Measurements from ENCODE around the gene ITPKB.
A peak's percentile ranks its signal among the peaks of the same experiment; 100 is the strongest.

Gene ITPKB

DNA sequence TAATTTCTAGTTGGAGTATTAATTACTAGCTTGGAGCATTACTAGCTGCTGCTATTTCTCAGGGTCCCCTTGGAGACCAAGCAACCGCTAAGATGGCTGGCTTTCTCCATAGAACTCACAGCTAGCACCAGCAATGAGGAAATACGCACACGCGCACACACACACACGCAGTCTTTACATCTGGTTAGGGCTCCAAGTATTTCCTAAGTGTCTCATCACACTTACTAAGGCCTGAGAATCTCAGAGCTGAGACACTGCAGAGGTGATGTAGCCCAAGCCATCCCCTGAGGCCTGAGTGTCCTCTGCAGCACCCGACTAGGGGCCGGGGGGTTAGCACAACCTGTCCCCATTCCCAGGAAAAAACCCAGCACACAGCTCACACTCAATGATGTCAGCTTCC lies 42.5 kb downstream of the ITPKB start:
- Mint-ChIP-seq H3K4me3 (peak overlapping the region; percentile 18), H3K4me1 (ENCODE audit: low read depth) (peaks cover 92% of the 10 kb centered on the region), H3K9me3 (no peaks in the 10 kb centered on the region), H3K27me3 (no peaks in the 10 kb centered on the region), H3K27ac (peak overlapping the region; percentile 96), H3K36me3 (ENCODE audit: low read depth) (peaks cover 63% of the 10 kb centered on the region)
- DNase-seq = no peak

DNA sequence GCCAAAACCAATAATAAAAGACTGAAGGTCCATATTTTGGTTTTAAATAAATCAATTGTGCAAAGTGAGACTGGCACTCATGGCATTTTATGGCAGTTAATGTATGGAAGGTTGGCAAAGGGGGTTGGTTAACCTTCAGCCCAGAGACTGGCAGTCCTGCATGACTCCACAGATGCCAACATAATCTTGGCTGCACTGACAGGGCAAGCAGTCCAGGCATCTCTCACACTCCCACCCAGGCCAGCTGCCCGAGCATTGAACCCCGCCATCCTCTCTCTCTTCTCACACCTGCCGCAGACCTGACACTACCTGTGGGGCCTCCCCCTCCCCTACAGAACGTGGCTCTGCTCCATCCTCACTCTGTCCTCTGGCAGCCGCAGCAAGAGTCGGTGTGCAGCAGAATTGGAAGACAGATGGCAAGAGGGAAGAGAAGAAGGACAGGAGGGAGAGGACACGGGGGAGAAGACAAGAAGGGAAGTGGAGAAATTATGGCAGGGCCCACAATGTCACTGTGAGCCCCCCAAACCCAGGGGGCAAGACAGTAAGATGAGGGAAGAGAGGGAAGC lies 43.7 kb downstream of the ITPKB start:
- H3K4me3 Mint-ChIP-seq = no peak overlapping the region
- H3K4me1 Mint-ChIP-seq (ENCODE audit: low read depth) = peaks cover 94% of the 10 kb centered on the region

DNA sequence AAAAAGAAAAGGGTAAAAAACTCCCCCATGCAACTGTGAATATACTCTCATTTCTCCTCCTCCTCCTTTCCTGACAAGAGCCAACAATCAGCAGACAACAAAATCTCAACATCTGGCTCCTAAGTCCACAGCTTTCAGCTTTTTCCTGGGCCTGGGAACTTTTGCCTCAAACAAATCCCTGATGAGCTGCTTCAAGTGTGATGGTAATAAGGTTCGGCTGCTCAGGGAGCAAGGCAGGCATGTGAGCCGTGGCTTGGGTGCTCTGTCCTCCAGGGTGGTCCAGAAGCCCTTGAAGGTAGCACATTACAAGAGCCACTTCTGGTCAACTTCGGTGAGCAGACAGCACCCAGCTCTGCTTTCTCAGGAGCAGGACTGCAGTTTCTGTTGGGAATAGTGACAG lies 46.3 kb downstream of the ITPKB start:
- H3K36me3 Mint-ChIP-seq (ENCODE audit: low read depth) = peaks cover 69% of the 10 kb centered on the region
- H3K4me3 Mint-ChIP-seq = no peak overlapping the region
- H3K27me3 Mint-ChIP-seq = no peaks in the 10 kb centered on the region
- peaks cover 96% of the 10 kb centered on the region for H3K4me1 Mint-ChIP-seq (ENCODE audit: low read depth)
- DNase-seq = no peak
- no peaks in the 10 kb centered on the region for H3K9me3 Mint-ChIP-seq
- peak overlapping the region; percentile 97 for H3K27ac Mint-ChIP-seq

More for the DNA sequence above, 43.7 kb downstream of the ITPKB start:
- no peaks in the 10 kb centered on the region for H3K27me3 Mint-ChIP-seq
- H3K27ac Mint-ChIP-seq = peak overlapping the region; percentile 96
- H3K36me3 Mint-ChIP-seq (ENCODE audit: low read depth) = peaks cover 64% of the 10 kb centered on the region
- H3K9me3 Mint-ChIP-seq = no peaks in the 10 kb centered on the region
- peak; percentile 20 for DNase-seq

- no peak for DNase-seq
- Mint-ChIP-seq H3K4me3 (peak overlapping the region; percentile 62), H3K9me3 (no peaks in the 10 kb centered on the region), H3K36me3 (ENCODE audit: low read depth) (peaks cover 70% of the 10 kb centered on the region), H3K4me1 (ENCODE audit: low read depth) (peaks cover 96% of the 10 kb centered on the region), H3K27me3 (no peaks in the 10 kb centered on the region), H3K27ac (peak overlapping the region; percentile 97)
Observed at GRCh38 chr1:226692051-226692792, 46.9 kb downstream of the ITPKB start.

DNA sequence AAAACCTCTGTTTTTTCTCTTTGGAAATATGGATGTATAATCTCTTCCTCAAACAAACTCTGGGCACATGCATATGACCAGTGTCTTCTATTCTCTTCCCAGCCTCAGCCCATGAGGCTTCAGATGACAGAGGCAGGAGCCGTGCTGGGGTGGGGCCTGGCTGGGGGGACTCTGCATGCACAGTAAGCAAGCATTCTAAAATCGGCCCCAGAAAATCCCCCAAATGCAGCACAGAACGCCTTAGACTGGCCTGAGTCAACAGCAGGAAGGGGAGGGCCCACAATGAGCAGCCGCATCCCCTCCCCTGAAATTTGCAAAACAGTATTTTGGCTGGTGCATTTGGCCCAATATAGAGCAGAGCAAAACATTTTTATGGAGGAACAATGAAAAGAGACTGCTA lies 47.8 kb downstream of the ITPKB start:
- Mint-ChIP-seq H3K4me3 (peak overlapping the region; percentile 62), H3K27ac (peak overlapping the region; percentile 97), H3K9me3 (no peaks in the 10 kb centered on the region), H3K4me1 (ENCODE audit: low read depth) (peaks cover 96% of the 10 kb centered on the region), H3K36me3 (ENCODE audit: low read depth) (peaks cover 72% of the 10 kb centered on the region), H3K27me3 (no peaks in the 10 kb centered on the region)
- no peak for DNase-seq

DNA sequence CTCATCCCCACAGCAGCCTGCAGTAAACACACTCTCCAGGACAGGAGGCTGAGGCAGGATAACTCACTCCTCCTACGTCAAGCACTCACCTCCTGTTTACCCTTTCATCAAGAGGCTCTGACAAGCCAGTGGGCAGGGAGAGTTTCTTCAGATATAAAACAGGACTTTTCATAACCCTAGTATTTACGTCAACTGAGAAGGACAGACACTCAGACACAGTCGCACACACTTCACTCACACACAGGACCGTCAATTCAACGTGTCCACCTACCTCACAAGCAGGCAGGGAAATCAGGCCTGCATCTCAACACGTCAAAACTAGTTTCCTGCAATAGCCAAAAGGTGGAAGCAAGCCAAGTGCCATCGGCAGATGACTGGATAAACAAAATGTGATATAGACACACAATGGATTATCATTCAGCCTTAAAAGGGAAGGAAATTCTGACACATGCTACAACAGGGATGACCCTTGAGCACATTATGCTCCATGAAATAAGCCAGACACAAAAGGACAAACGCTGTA lies 48.6 kb downstream of the ITPKB start:
- H3K36me3 Mint-ChIP-seq (ENCODE audit: low read depth) = peaks cover 76% of the 10 kb centered on the region
- peaks cover 97% of the 10 kb centered on the region for H3K4me1 Mint-ChIP-seq (ENCODE audit: low read depth)
- no peaks in the 10 kb centered on the region for H3K9me3 Mint-ChIP-seq
- H3K27ac Mint-ChIP-seq = peak overlapping the region; percentile 97
- peak overlapping the region; percentile 62 for H3K4me3 Mint-ChIP-seq
- H3K27me3 Mint-ChIP-seq = no peaks in the 10 kb centered on the region
- DNase-seq = peak; percentile 56

DNA sequence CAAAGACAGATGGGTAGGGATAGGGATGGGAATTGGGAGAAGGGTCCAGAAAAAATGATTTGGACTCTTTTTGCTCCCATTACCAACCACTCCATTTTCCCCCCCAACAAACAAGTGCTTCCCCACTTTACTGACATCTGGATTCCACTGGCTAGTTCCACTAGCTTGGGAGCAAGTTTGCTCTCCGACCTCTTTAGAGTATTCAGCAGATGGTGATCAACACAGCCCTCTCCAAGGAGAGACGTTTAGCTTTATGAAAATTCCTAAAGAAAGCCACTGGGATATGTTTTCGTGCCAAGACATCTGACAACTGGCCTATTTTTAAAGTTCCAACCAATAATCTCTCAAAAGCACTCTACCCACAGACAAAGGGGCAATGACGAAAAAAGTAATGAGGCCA lies 50.3 kb downstream of the ITPKB start:
- H3K27me3 Mint-ChIP-seq = no peaks in the 10 kb centered on the region
- H3K27ac Mint-ChIP-seq = peak overlapping the region; percentile 97
- DNase-seq = no peak
- no peak overlapping the region for H3K4me3 Mint-ChIP-seq
- H3K4me1 Mint-ChIP-seq (ENCODE audit: low read depth) = peaks cover 100% of the 10 kb centered on the region
- H3K9me3 Mint-ChIP-seq = no peaks in the 10 kb centered on the region
- H3K36me3 Mint-ChIP-seq (ENCODE audit: low read depth) = peaks cover 79% of the 10 kb centered on the region

- Mint-ChIP-seq H3K27me3 (no peaks in the 10 kb centered on the region), H3K9me3 (no peaks in the 10 kb centered on the region), H3K4me3 (no peak overlapping the region), H3K27ac (peak overlapping the region; percentile 97), H3K4me1 (ENCODE audit: low read depth) (peaks cover 100% of the 10 kb centered on the region), H3K36me3 (ENCODE audit: low read depth) (peaks cover 81% of the 10 kb centered on the region)
- DNase-seq = no peak
Observed at GRCh38 chr1:226688056-226688748, 50.9 kb downstream of the ITPKB start.

- peaks cover 100% of the 10 kb centered on the region for H3K4me1 Mint-ChIP-seq (ENCODE audit: low read depth)
- H3K9me3 Mint-ChIP-seq = no peaks in the 10 kb centered on the region
- peak; percentile 55 for DNase-seq
- no peaks in the 10 kb centered on the region for H3K27me3 Mint-ChIP-seq
- H3K4me3 Mint-ChIP-seq = no peak overlapping the region
- H3K27ac Mint-ChIP-seq = peak overlapping the region; percentile 97
- peaks cover 75% of the 10 kb centered on the region for H3K36me3 Mint-ChIP-seq (ENCODE audit: low read depth)
Observed at GRCh38 chr1:226687426-226687825, 51.7 kb downstream of the ITPKB start.

- H3K36me3 Mint-ChIP-seq (ENCODE audit: low read depth) = peaks cover 68% of the 10 kb centered on the region
- no peaks in the 10 kb centered on the region for H3K9me3 Mint-ChIP-seq
- H3K4me3 Mint-ChIP-seq = peak overlapping the region; percentile 28
- peak overlapping the region; percentile 97 for H3K27ac Mint-ChIP-seq
- peak; percentile 34 for DNase-seq
- no peaks in the 10 kb centered on the region for H3K27me3 Mint-ChIP-seq
- H3K4me1 Mint-ChIP-seq (ENCODE audit: low read depth) = peaks cover 100% of the 10 kb centered on the region
Observed at GRCh38 chr1:226686440-226687425, 52.3 kb downstream of the ITPKB start.

GRCh38 chr1:226685196-226685820 lies 53.8 kb downstream of the ITPKB start:
- Mint-ChIP-seq H3K4me1 (ENCODE audit: low read depth) (peaks cover 99% of the 10 kb centered on the region), H3K27me3 (no peaks in the 10 kb centered on the region), H3K27ac (peak overlapping the region; percentile 97), H3K36me3 (ENCODE audit: low read depth) (peaks cover 60% of the 10 kb centered on the region), H3K4me3 (peak overlapping the region; percentile 11), H3K9me3 (no peaks in the 10 kb centered on the region)
- DNase-seq = peak; percentile 34

GRCh38 chr1:226684026-226684425 lies 55.1 kb downstream of the ITPKB start:
- Mint-ChIP-seq H3K36me3 (ENCODE audit: low read depth) (peaks cover 49% of the 10 kb centered on the region), H3K4me1 (ENCODE audit: low read depth) (peaks cover 99% of the 10 kb centered on the region), H3K4me3 (no peak overlapping the region), H3K27me3 (no peaks in the 10 kb centered on the region), H3K27ac (peak overlapping the region; percentile 97), H3K9me3 (no peaks in the 10 kb centered on the region)
- no peak for DNase-seq

GRCh38 chr1:226682871-226683814 lies 55.9 kb downstream of the ITPKB start:
- peaks cover 99% of the 10 kb centered on the region for H3K4me1 Mint-ChIP-seq (ENCODE audit: low read depth)
- H3K27ac Mint-ChIP-seq = peak overlapping the region; percentile 97
- H3K36me3 Mint-ChIP-seq (ENCODE audit: low read depth) = peaks cover 45% of the 10 kb centered on the region
- H3K4me3 Mint-ChIP-seq = peak overlapping the region; percentile 36
- no peaks in the 10 kb centered on the region for H3K27me3 Mint-ChIP-seq
- no peaks in the 10 kb centered on the region for H3K9me3 Mint-ChIP-seq
- DNase-seq = peak; percentile 53
